Upper lobe of left lung (tissue), 6 donors: ENCODE results near the gene CEP250. TPM values are rescaled to one million over a fixed set of nuclear protein-coding genes. Genes with fewer than 3 reads are reported as not detected.
"Not testable (repeated sequence)": the region's sequence is repeated elsewhere in the genome, so short reads cannot be mapped to it uniquely, and the experiment has no call there.

Experiments used
- ATAC-seq, 2 donors: fragments of 200-7000 bp; cut with Tn5 transposase; one replicate each; pipeline ENCODE4 v1.9.1; 2022; ENCODE audit warnings: mild to moderate bottlenecking in 2 of 2, moderate library complexity in 2 of 2; ENCODE audit not compliant: low FRiP score in 2 of 2
- DNase-seq, 2 donors: peaks; one replicate each; pipeline ENCODE4 v3.0.0-alpha.2; 2019 to 2020
- H3K27ac ChIP-seq, 4 donors: fragments of 200-600 bp; sonication (generic); one replicate each; pipeline ENCODE4 v1.5.1; 2016 to 2019
- H3K27me3 ChIP-seq, 4 donors: fragments of 200-600 bp; sonication (generic); one replicate each; pipeline ENCODE4 v1.5.1; 2017 to 2019
- H3K36me3 ChIP-seq, 4 donors: fragments of 200-600 bp; sonication (generic); one replicate each; pipeline ENCODE4 v1.5.1; 2016 to 2019
- H3K4me1 ChIP-seq, 4 donors: fragments of 200-600 bp; sonication (generic); one replicate each; pipeline ENCODE4 v1.5.1; 2018 to 2019
- H3K4me3 ChIP-seq, 4 donors: fragments of 200-600 bp; sonication (generic); one replicate each; pipeline ENCODE4 v1.5.1; 2017 to 2019; ENCODE audit warnings: mild to moderate bottlenecking in 2 of 4, moderate library complexity in 1 of 4
- H3K9me3 ChIP-seq, 4 donors: fragments of 200-600 bp; sonication (generic); one replicate each; pipeline ENCODE4 v1.5.1; 2018 to 2019
- CTCF ChIP-seq, 6 experiments: fragments of 450-650 bp in 4 of 6; fragments of 200-600 bp in 2 of 6; sonication (generic) in 2 of 6; IDR thresholded peaks; one replicate each; pipeline ENCODE4 v1.5.1; 2016 to 2019; ENCODE audit warnings: antibody characterized with exemption in 6 of 6
- EP300 ChIP-seq, 4 donors: sonication (generic); formaldehyde crosslinking; IDR thresholded peaks; one replicate each; pipeline ENCODE4 v1.5.1; 2017; ENCODE audit warnings: antibody characterized with exemption in 4 of 4, control low read depth in 2 of 4
- POLR2A ChIP-seq, 4 donors: fragments of 450-650 bp; IDR thresholded peaks; one replicate each; pipeline ENCODE4 v1.5.1; 2016 to 2017; ENCODE audit warnings: antibody characterized with exemption in 4 of 4, mild to moderate bottlenecking in 2 of 4
- POLR2AphosphoS5 ChIP-seq, 2 donors: sonication (generic); formaldehyde crosslinking; IDR thresholded peaks; one replicate each; pipeline ENCODE4 v1.5.1; 2017; ENCODE audit warnings: antibody characterized with exemption in 2 of 2
- WGBS, 2 donors: methylation state at CpG; one replicate each; pipeline ENCODE4 v1.1.5; 2017 to 2018; 5-methylcytosine and 5-hydroxymethylcytosine counted together
- total RNA-seq, 6 donors: library from RNA; depleted of rRNA in 4 of 6; stranded (reverse); fragments of >200 nt in 4 of 6; gene quantifications; one replicate each; pipeline versions ENCODE4 v1.1.0 to v1.2.1, GENCODE V29; 2016 to 2021
- donor health status: DM: no; HTN: no; CAD: no; lungs with moderate emphysema.
- donor health status: DM: no; HTN: yes; CAD: no; lungs with severe emphysema.

The CEP250 gene
- total RNA-seq, 6 donors from 2014 or later: 15.4 to 66.6 (median 29.6) TPM

- Histone ChIP-seq H3K27ac (no peak overlapping the region), H3K9me3 (no peaks in the 10 kb centered on the region), H3K27me3 (no peaks in the 10 kb centered on the region), H3K4me1 (peaks cover 5 to 7% (median 7%) of the 10 kb centered on the region in 4 donors), H3K36me3 (peaks cover 7 to 80% (median 45%) of the 10 kb centered on the region in 4 donors), H3K4me3 (no peak overlapping the region)
- no peak for TF ChIP-seq POLR2AphosphoS5 (IDR thresholded peaks at IDR 0.05)
- TF ChIP-seq POLR2A (IDR thresholded peaks at IDR 0.05): no peak
- no peak for TF ChIP-seq CTCF (IDR thresholded peaks at IDR 0.05)
- TF ChIP-seq EP300 (IDR thresholded peaks at IDR 0.05): no peak
- WGBS, 2 donors: 85 to 96% methylated on average over 5 to 9 of the region's 9 CpGs
- no peak for ATAC-seq
- no peak for DNase-seq
These were observed 91.9 kb downstream of the CEP250 start for GRCh38 chr20:35547329-35547728.

DNA sequence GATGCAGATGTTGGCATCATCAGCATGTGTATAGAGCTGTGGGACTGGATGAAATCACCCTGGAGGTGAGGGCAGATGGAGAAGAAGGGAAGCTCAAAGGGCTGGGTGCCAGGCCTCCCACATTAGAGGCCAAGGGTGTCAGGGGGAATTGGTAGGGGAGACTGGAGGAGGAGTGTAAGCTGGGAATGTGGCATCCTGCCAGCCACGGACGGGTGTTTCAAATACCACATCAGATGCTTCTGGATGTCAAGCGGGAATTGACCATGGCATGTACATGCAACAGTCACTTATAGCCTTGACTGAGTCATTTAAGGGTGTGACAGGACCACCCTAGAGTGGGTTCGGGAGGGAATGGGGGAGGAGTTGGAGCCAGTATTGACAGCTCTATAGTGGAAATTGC is 96.1 kb downstream of the CEP250 start:
- no peak overlapping the region for H3K27ac ChIP-seq
- DNase-seq: no peak

GRCh38 chr20:35552914-35553313 is 97.5 kb downstream of the CEP250 start:
- TF ChIP-seq POLR2A (IDR thresholded peaks at IDR 0.05) (no peak), EP300 (IDR thresholded peaks at IDR 0.05) (no peak), POLR2AphosphoS5 (IDR thresholded peaks at IDR 0.05) (no peak), CTCF (IDR thresholded peaks at IDR 0.05) (no peak)
- Histone ChIP-seq H3K9me3 (no peaks in the 10 kb centered on the region), H3K27ac (no peak overlapping the region), H3K36me3 (peaks cover 11 to 96% (median 85%) of the 10 kb centered on the region in 4 donors), H3K4me1 (no peaks in the 10 kb centered on the region), H3K4me3 (no peak overlapping the region), H3K27me3 (no peaks in the 10 kb centered on the region)
- whole genome bisulfite sequencing, 2 donors: 87% methylated on average over 3 of the region's 3 CpGs
- no peak for ATAC-seq
- no peak for DNase-seq

More for the DNA sequence above, 96.1 kb downstream of the CEP250 start:
- H3K9me3 ChIP-seq: no peaks in the 10 kb centered on the region
- H3K36me3 ChIP-seq: peaks cover 7 to 94% (median 79%) of the 10 kb centered on the region in 4 donors
- H3K4me1 ChIP-seq: no peaks in the 10 kb centered on the region
- WGBS, 2 donors: 76 to 78% methylated on average over 4 of the region's 4 CpGs
- no peak for ATAC-seq
- no peaks in the 10 kb centered on the region for H3K27me3 ChIP-seq
- TF ChIP-seq EP300 (IDR thresholded peaks at IDR 0.05) (no peak), POLR2A (IDR thresholded peaks at IDR 0.05) (no peak), POLR2AphosphoS5 (IDR thresholded peaks at IDR 0.05) (no peak), CTCF (IDR thresholded peaks at IDR 0.05) (no peak)
- no peak overlapping the region for H3K4me3 ChIP-seq

- H3K27ac ChIP-seq, DNase-seq, H3K27me3 ChIP-seq, H3K4me3 ChIP-seq, ATAC-seq, H3K9me3 ChIP-seq, H3K4me1 ChIP-seq: not testable (repeated sequence)
- H3K36me3 ChIP-seq: peaks cover 3 to 80% (median 66%) of the 10 kb centered on the region in 4 donors
- WGBS, 2 donors: 88% methylated on average over 4 of the region's 4 CpGs
These were observed 100.1 kb downstream of the CEP250 start for GRCh38 chr20:35555461-35555860.

- no peak overlapping the region for H3K27ac ChIP-seq
- 95 to 98% methylated on average over 20 to 21 of the region's 21 CpGs for WGBS, 2 donors
- TF ChIP-seq CTCF (IDR thresholded peaks at IDR 0.05) (no peak), POLR2A (IDR thresholded peaks at IDR 0.05) (no peak), POLR2AphosphoS5 (IDR thresholded peaks at IDR 0.05) (no peak), EP300 (IDR thresholded peaks at IDR 0.05) (no peak)
- DNase-seq (peak in 1 of 2 donors; percentile 66), ATAC-seq (no peak)
- no peaks in the 10 kb centered on the region for H3K4me1 ChIP-seq
- no peaks in the 10 kb centered on the region for H3K27me3 ChIP-seq
- H3K4me3 ChIP-seq: no peak overlapping the region
- no peaks in the 10 kb centered on the region for H3K9me3 ChIP-seq
- H3K36me3 ChIP-seq: peaks cover 3 to 73% (median 63%) of the 10 kb centered on the region in 4 donors
These were observed 100.7 kb downstream of the CEP250 start for GRCh38 chr20:35555951-35556645.
